MCF 10A (cell line): ENCODE data around the gene PDLIM3. TPM values are rescaled to one million over a fixed set of nuclear protein-coding genes. Genes with fewer than 3 reads are reported as not detected.

Experiments
- BruUV-seq: library from RNA; stranded (reverse); fragments of 400-500 nt; replicated peaks from 2 replicates; lab custom pipeline; 2021; lab: Mats Ljungman, UMichigan
- CTCF ChIA-PET: fragments of 300-600 bp; sonication (Branson Sonifier 250); formaldehyde crosslinking; extraction: SDS; loops from one replicate; lab custom pipeline; 2021; ENCODE audit warnings: antibody characterized with exemption, inconsistent platforms; lab: Yijun Ruan, JAX
- POLR2A ChIA-PET: fragments of 300-600, 350-650 bp; sonication (Branson Sonifier 250); formaldehyde crosslinking; extraction: SDS; loops from one replicate; lab custom pipeline; 2020; ENCODE audit warnings: antibody characterized with exemption, inconsistent platforms; lab: Yijun Ruan, JAX
- DNase-seq: peaks from one replicate; pipeline ENCODE4 v3.0.0-alpha.2; 2018; ENCODE audit not compliant: unreplicated experiment
- H3K27ac Mint-ChIP-seq: one replicate; pipeline ENCODE4 v1.8.0; 2022; ENCODE audit warnings: mild to moderate bottlenecking, low read depth, mixed read lengths; ENCODE audit not compliant: unreplicated experiment
- H3K27me3 Mint-ChIP-seq: one replicate; pipeline ENCODE4 v1.8.0; 2022; ENCODE audit warnings: mixed read lengths; ENCODE audit not compliant: insufficient read depth, unreplicated experiment
- H3K36me3 Mint-ChIP-seq: one replicate; pipeline ENCODE4 v1.8.0; 2022; ENCODE audit warnings: mild to moderate bottlenecking, moderate library complexity, mixed read lengths; ENCODE audit not compliant: insufficient read depth, unreplicated experiment
- H3K4me1 Mint-ChIP-seq: one replicate; pipeline ENCODE4 v1.8.0; 2022; ENCODE audit warnings: mixed read lengths; ENCODE audit not compliant: insufficient read depth, unreplicated experiment
- H3K4me3 Mint-ChIP-seq: one replicate; pipeline ENCODE4 v1.8.0; 2022; ENCODE audit warnings: mild to moderate bottlenecking, moderate library complexity, mixed read lengths; ENCODE audit not compliant: unreplicated experiment
- H3K9me3 Mint-ChIP-seq: one replicate; pipeline ENCODE4 v1.8.0; 2022; ENCODE audit warnings: mixed read lengths; ENCODE audit not compliant: unreplicated experiment
- CTCF ChIP-seq: fragments of 200-600 bp; IDR thresholded peaks from one replicate; pipeline ENCODE4 v1.8.0; 2022; ENCODE audit warnings: antibody characterized with exemption, mild to moderate bottlenecking; ENCODE audit not compliant: unreplicated experiment
- intact Hi-C: fragments of 100-400 bp; cut with micrococcal nuclease; formaldehyde crosslinking; loops from 2 replicates; pipeline ENCODE4 v1.14.1; 2022
- total RNA-seq: library from RNA; stranded (reverse); gene quantifications from 2 replicates; pipeline ENCODE4 v1.2.3, GENCODE V29; 2022

The PDLIM3 gene
- total RNA-seq, 1 experiment from 2014 or later, result 0.30 TPM

- no peak for TF ChIP-seq CTCF
- H3K4me1 Mint-ChIP-seq, result no peaks in the 10 kb centered on the region
- no peak overlapping the region for H3K27ac Mint-ChIP-seq
- H3K4me3 Mint-ChIP-seq, result no peak overlapping the region
- POLR2A ChIA-PET, result no interaction called here
- H3K36me3 Mint-ChIP-seq, result peaks cover 5% of the 10 kb centered on the region
- H3K27me3 Mint-ChIP-seq, result peaks cover 33% of the 10 kb centered on the region
- no peak for DNase-seq
- H3K9me3 Mint-ChIP-seq, result no peaks in the 10 kb centered on the region
- CTCF ChIA-PET, result no interaction called here
- intact Hi-C loops, result no loop called here
- no TSS peak for BruUV-seq
These were observed 73.7 kb downstream of the PDLIM3 start for GRCh38 chr4:185461565-185461964.

DNA sequence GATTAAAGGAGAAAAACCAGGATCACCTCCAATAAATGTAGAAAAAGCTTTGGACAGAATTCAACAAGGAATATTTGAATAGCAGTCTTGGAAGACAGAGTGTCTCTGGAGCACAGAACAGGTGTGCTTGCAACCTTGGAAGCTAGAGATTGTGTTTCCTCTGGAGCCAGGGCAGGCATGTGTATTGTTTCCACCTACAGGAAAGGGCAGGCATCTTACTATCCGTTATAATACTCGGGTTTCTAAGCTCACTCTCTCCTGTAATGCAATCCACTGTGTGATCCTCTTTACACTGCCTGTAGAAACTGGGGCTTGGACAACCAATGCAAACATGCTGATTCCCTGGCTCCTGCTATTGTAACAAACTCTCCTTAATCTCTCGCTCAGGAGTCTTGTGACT, 78.2 kb downstream of the PDLIM3 start:
- CTCF ChIA-PET, result interaction anchor here (0.9 kb wide), 1 partner anchor 141 kb away, joined by 4 read pairs; no protein-coding TSS in a partner anchor
- H3K27me3 Mint-ChIP-seq, result peaks cover 15% of the 10 kb centered on the region
- no peak for DNase-seq
- no TSS peak for BruUV-seq
- no peak overlapping the region for H3K4me3 Mint-ChIP-seq
- intact Hi-C loops, result no loop called here
- no peak for TF ChIP-seq CTCF
- no peaks in the 10 kb centered on the region for H3K9me3 Mint-ChIP-seq
- H3K4me1 Mint-ChIP-seq, result no peaks in the 10 kb centered on the region
- no peaks in the 10 kb centered on the region for H3K36me3 Mint-ChIP-seq
- no peak overlapping the region for H3K27ac Mint-ChIP-seq
- POLR2A ChIA-PET, result no interaction called here

- Mint-ChIP-seq H3K4me1 (no peaks in the 10 kb centered on the region), H3K9me3 (no peaks in the 10 kb centered on the region), H3K36me3 (no peaks in the 10 kb centered on the region), H3K27ac (no peak overlapping the region), H3K27me3 (peaks cover 15% of the 10 kb centered on the region), H3K4me3 (no peak overlapping the region)
- ChIA-PET POLR2A (no interaction called here), CTCF (no interaction called here)
- BruUV-seq, result no TSS peak
- TF ChIP-seq CTCF, result no peak
- DNase-seq, result no peak
- intact Hi-C loops, result no loop called here
These were observed 79.2 kb downstream of the PDLIM3 start for GRCh38 chr4:185456131-185456530.

Other genes with a start within 250 kb of the PDLIM3 start
- 0.64 and 0.70 TPM in 2 replicates for gene LRP2BP, start 139.6 kb downstream of the PDLIM3 start, total RNA-seq
- 4.4 and 5.5 TPM in 2 replicates for gene ANKRD37, start 138.7 kb downstream of the PDLIM3 start, total RNA-seq
- gene UFSP2, start 109.5 kb downstream of the PDLIM3 start, total RNA-seq, result 44.4 and 46.4 TPM in 2 replicates
- gene CCDC110, start 63.8 kb downstream of the PDLIM3 start, total RNA-seq, result 0.47 TPM in 1 of 2 replicates, not detected in the other